ENCODE measurements around the gene YBX1. TPM values are rescaled to one million over a fixed set of nuclear protein-coding genes. Genes with fewer than 3 reads are reported as not detected.

YBX1 gene
- total RNA-seq, 1 experiment from 2014 or later = 1,098 TPM

DNA sequence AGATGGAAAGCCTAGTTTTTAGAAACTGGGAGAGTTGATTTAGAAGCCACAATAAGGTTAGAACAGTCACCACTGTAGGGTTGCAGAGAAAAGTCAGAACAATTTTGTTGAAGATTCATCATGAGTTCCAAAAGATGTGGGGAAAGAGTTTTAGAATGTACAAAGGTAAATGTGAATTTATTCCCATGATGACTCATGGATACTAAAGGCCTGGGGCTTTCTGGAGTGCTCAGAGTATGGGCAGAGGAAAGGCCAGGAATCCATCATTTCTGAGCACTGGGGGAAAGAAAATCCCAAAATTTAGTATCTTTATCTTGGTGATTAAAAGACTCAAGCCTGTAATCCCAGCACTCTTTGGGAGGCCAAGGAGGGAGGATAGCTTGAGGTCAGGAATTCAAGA, 17.8 kb downstream of the YBX1 start:
- ATAC-seq (no peak), DNase-seq (ENCODE audit: low spot score) (no peak)
- Mint-ChIP-seq H3K27me3 (ENCODE audit: low read depth) (no peaks in the 10 kb centered on the region), H3K4me3 (no peak overlapping the region), H3K27ac (no peak overlapping the region), H3K4me1 (no peaks in the 10 kb centered on the region), H3K36me3 (peaks cover 96% of the 10 kb centered on the region), H3K9me3 (no peaks in the 10 kb centered on the region)
- TF ChIP-seq KAT7 (CRISPR knock-in tag; IDR thresholded peaks at IDR 0.05; ENCODE audit: borderline replicate concordance) = no peak
- TF ChIP-seq GABPB1 (CRISPR knock-in tag; IDR thresholded peaks at IDR 0.05) = no peak
- no peak for TF ChIP-seq ZNF317 (CRISPR knock-in tag; IDR thresholded peaks at IDR 0.05; ENCODE audit: borderline replicate concordance, low read depth)
- TF ChIP-seq TEAD4 (CRISPR knock-in tag; IDR thresholded peaks at IDR 0.05) = no peak
- TF ChIP-seq, protein P1, sequence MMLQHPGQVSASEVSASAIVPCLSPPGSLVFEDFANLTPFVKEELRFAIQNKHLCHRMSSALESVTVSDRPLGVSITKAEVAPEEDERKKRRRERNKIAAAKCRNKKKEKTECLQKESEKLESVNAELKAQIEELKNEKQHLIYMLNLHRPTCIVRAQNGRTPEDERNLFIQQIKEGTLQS (CRISPR knock-in tag; conservative IDR thresholded peaks at IDR 0.05) = no peak
- no peak for TF ChIP-seq ETV6 (CRISPR knock-in tag; IDR thresholded peaks at IDR 0.05)
- TF ChIP-seq, protein P2, sequence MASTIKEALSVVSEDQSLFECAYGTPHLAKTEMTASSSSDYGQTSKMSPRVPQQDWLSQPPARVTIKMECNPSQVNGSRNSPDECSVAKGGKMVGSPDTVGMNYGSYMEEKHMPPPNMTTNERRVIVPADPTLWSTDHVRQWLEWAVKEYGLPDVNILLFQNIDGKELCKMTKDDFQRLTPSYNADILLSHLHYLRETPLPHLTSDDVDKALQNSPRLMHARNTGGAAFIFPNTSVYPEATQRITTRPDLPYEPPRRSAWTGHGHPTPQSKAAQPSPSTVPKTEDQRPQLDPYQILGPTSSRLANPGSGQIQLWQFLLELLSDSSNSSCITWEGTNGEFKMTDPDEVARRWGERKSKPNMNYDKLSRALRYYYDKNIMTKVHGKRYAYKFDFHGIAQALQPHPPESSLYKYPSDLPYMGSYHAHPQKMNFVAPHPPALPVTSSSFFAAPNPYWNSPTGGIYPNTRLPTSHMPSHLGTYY (CRISPR knock-in tag; IDR thresholded peaks at IDR 0.05) = no peak
- TF ChIP-seq, protein P3, sequence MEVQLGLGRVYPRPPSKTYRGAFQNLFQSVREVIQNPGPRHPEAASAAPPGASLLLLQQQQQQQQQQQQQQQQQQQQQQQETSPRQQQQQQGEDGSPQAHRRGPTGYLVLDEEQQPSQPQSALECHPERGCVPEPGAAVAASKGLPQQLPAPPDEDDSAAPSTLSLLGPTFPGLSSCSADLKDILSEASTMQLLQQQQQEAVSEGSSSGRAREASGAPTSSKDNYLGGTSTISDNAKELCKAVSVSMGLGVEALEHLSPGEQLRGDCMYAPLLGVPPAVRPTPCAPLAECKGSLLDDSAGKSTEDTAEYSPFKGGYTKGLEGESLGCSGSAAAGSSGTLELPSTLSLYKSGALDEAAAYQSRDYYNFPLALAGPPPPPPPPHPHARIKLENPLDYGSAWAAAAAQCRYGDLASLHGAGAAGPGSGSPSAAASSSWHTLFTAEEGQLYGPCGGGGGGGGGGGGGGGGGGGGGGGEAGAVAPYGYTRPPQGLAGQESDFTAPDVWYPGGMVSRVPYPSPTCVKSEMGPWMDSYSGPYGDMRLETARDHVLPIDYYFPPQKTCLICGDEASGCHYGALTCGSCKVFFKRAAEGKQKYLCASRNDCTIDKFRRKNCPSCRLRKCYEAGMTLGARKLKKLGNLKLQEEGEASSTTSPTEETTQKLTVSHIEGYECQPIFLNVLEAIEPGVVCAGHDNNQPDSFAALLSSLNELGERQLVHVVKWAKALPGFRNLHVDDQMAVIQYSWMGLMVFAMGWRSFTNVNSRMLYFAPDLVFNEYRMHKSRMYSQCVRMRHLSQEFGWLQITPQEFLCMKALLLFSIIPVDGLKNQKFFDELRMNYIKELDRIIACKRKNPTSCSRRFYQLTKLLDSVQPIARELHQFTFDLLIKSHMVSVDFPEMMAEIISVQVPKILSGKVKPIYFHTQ (CRISPR knock-in tag; IDR thresholded peaks at IDR 0.05) = no peak
- TF ChIP-seq, protein P4, sequence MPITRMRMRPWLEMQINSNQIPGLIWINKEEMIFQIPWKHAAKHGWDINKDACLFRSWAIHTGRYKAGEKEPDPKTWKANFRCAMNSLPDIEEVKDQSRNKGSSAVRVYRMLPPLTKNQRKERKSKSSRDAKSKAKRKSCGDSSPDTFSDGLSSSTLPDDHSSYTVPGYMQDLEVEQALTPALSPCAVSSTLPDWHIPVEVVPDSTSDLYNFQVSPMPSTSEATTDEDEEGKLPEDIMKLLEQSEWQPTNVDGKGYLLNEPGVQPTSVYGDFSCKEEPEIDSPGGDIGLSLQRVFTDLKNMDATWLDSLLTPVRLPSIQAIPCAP (CRISPR knock-in tag; IDR thresholded peaks at IDR 0.05) = no peak
- TF ChIP-seq, protein P5, sequence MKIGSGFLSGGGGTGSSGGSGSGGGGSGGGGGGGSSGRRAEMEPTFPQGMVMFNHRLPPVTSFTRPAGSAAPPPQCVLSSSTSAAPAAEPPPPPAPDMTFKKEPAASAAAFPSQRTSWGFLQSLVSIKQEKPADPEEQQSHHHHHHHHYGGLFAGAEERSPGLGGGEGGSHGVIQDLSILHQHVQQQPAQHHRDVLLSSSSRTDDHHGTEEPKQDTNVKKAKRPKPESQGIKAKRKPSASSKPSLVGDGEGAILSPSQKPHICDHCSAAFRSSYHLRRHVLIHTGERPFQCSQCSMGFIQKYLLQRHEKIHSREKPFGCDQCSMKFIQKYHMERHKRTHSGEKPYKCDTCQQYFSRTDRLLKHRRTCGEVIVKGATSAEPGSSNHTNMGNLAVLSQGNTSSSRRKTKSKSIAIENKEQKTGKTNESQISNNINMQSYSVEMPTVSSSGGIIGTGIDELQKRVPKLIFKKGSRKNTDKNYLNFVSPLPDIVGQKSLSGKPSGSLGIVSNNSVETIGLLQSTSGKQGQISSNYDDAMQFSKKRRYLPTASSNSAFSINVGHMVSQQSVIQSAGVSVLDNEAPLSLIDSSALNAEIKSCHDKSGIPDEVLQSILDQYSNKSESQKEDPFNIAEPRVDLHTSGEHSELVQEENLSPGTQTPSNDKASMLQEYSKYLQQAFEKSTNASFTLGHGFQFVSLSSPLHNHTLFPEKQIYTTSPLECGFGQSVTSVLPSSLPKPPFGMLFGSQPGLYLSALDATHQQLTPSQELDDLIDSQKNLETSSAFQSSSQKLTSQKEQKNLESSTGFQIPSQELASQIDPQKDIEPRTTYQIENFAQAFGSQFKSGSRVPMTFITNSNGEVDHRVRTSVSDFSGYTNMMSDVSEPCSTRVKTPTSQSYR (CRISPR knock-in tag; IDR thresholded peaks at IDR 0.05) = no peak
- TF ChIP-seq TEAD1 (CRISPR knock-in tag; IDR thresholded peaks at IDR 0.05) = no peak
- no peak for TF ChIP-seq ZNF263 (CRISPR knock-in tag; IDR thresholded peaks at IDR 0.05; ENCODE audit: low read depth)
- TF ChIP-seq, protein P6, sequence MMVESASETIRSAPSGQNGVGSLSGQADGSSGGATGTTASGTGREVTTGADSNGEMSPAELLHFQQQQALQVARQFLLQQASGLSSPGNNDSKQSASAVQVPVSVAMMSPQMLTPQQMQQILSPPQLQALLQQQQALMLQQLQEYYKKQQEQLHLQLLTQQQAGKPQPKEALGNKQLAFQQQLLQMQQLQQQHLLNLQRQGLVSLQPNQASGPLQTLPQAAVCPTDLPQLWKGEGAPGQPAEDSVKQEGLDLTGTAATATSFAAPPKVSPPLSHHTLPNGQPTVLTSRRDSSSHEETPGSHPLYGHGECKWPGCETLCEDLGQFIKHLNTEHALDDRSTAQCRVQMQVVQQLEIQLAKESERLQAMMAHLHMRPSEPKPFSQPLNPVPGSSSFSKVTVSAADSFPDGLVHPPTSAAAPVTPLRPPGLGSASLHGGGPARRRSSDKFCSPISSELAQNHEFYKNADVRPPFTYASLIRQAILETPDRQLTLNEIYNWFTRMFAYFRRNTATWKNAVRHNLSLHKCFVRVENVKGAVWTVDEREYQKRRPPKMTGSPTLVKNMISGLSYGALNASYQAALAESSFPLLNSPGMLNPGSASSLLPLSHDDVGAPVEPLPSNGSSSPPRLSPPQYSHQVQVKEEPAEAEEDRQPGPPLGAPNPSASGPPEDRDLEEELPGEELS (CRISPR knock-in tag; IDR thresholded peaks at IDR 0.05) = no peak
- TF ChIP-seq, protein P7, sequence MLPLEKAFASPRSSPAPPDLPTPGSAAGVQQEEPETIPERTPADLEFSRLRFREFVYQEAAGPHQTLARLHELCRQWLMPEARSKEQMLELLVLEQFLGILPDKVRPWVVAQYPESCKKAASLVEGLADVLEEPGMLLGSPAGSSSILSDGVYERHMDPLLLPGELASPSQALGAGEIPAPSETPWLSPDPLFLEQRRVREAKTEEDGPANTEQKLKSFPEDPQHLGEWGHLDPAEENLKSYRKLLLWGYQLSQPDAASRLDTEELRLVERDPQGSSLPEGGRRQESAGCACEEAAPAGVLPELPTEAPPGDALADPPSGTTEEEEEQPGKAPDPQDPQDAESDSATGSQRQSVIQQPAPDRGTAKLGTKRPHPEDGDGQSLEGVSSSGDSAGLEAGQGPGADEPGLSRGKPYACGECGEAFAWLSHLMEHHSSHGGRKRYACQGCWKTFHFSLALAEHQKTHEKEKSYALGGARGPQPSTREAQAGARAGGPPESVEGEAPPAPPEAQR (CRISPR knock-in tag; IDR thresholded peaks at IDR 0.05) = no peak
- TF ChIP-seq, protein P8, sequence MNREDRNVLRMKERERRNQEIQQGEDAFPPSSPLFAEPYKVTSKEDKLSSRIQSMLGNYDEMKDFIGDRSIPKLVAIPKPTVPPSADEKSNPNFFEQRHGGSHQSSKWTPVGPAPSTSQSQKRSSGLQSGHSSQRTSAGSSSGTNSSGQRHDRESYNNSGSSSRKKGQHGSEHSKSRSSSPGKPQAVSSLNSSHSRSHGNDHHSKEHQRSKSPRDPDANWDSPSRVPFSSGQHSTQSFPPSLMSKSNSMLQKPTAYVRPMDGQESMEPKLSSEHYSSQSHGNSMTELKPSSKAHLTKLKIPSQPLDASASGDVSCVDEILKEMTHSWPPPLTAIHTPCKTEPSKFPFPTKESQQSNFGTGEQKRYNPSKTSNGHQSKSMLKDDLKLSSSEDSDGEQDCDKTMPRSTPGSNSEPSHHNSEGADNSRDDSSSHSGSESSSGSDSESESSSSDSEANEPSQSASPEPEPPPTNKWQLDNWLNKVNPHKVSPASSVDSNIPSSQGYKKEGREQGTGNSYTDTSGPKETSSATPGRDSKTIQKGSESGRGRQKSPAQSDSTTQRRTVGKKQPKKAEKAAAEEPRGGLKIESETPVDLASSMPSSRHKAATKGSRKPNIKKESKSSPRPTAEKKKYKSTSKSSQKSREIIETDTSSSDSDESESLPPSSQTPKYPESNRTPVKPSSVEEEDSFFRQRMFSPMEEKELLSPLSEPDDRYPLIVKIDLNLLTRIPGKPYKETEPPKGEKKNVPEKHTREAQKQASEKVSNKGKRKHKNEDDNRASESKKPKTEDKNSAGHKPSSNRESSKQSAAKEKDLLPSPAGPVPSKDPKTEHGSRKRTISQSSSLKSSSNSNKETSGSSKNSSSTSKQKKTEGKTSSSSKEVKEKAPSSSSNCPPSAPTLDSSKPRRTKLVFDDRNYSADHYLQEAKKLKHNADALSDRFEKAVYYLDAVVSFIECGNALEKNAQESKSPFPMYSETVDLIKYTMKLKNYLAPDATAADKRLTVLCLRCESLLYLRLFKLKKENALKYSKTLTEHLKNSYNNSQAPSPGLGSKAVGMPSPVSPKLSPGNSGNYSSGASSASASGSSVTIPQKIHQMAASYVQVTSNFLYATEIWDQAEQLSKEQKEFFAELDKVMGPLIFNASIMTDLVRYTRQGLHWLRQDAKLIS (CRISPR knock-in tag; IDR thresholded peaks at IDR 0.05; ENCODE audit: borderline replicate concordance) = no peak
- no peak for TF ChIP-seq GRHL2 (CRISPR knock-in tag; IDR thresholded peaks at IDR 0.05; ENCODE audit: insufficient replicate concordance, severe bottlenecking)
- TF ChIP-seq CREM (CRISPR knock-in tag; IDR thresholded peaks at IDR 0.05) = no peak
- no peak for TF ChIP-seq JUN (CRISPR knock-in tag; IDR thresholded peaks at IDR 0.05)
- no peak for TF ChIP-seq ZNF232 (CRISPR knock-in tag; IDR thresholded peaks at IDR 0.05)
- TF ChIP-seq ZNF671 (CRISPR knock-in tag; IDR thresholded peaks at IDR 0.05) = no peak
- POLR2A ChIA-PET = no interaction called here
- CTCF ChIA-PET = no interaction called here
